Right kidney (tissue), 1 donor: ENCODE data around the gene C2.
"Not testable (repeated sequence)": the region's sequence is repeated elsewhere in the genome, so short reads cannot be mapped to it uniquely, and the experiment has no call there.

Experiments used
- DNase-seq: peaks from one replicate; pipeline ENCODE4 v3.0.0-alpha.2; 2016

C2 gene

GRCh38 chr6:31979238-31979898, 51.9 kb downstream of the C2 start:
- no peak for DNase-seq

GRCh38 chr6:31980195-31980876, 52.8 kb downstream of the C2 start:
- not testable (repeated sequence) for DNase-seq

- not testable (repeated sequence) for DNase-seq
Observed at GRCh38 chr6:31980998-31981397, 53.5 kb downstream of the C2 start.

GRCh38 chr6:31981744-31982143, 54.2 kb downstream of the C2 start, which contains the start of gene C4A:
Gene C4A (plus strand): TSS chr6:31982057. CDS start chr6:31982108, 51 bp downstream.
- DNase-seq: not testable (repeated sequence)

GRCh38 chr6:31989363-31989762, 61.8 kb downstream of the C2 start:
- DNase-seq: not testable (repeated sequence)

- DNase-seq: not testable (repeated sequence)
Observed at GRCh38 chr6:31994421-31994820, 66.9 kb downstream of the C2 start.
